HG02970 (cell line): Measurements from ENCODE around the gene MROH8.
A peak's percentile ranks its signal among the peaks of the same experiment; 100 is the strongest.

ENCODE experiments used
- ATAC-seq: cut with Tn5 transposase; IDR thresholded peaks from one replicate; pipeline ENCODE4 v1.9.1; 2021; ENCODE audit warnings: mild to moderate bottlenecking, moderate library complexity, moderate number of reproducible peaks; ENCODE audit not compliant: unreplicated experiment, low FRiP score

MROH8 gene

DNA sequence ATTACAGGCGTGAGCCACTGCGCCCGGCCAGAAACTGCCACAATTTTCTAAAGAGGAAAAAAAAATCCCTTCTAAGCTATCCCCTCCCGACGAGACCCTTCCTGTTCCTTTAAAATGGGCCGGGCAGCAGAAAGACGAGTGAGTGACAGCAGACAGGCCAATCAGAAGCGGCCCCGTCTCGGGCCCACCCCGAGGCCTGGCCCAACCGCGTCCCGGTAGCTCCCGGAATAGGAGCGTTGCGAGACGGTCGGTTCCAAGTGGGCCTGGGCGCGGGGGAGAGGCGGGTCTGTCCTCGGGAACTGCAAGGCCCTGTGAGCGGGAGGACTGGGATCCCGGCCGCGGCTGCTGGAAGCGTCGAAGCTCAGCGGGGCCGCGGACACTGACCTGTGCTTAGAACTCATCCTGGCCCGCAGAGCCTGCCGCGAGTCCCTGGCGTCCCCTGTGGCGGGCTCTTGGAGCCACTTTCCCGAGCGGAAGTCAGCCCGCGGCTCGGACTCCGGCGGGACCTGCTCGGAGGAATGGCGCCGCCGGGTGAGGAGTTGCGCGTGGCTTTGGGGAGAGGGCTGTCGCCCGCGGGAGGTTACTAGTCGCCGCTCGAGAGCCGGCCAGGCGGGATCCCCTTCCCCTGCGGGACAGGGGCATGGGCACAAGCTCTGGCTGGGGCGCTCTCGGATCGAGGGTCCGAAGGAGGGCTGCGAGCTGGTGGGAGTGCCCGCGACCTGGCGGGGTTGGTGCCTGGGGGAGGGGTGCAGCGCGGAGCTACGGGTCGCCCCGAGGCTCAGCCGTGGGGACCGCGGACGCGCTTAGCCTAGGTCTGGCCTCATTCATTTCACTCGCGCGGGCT, at the start of gene MROH8, which contains the start of gene RPN2:
MROH8 (minus strand) TSS at position 710 of the 844 bp plus-strand sequence.
RPN2 (plus strand) TSS at position 492 of the 844 bp plus-strand sequence; CDS start at position 519, 27 bp downstream.
- ATAC-seq, result peak; percentile 86

DNA sequence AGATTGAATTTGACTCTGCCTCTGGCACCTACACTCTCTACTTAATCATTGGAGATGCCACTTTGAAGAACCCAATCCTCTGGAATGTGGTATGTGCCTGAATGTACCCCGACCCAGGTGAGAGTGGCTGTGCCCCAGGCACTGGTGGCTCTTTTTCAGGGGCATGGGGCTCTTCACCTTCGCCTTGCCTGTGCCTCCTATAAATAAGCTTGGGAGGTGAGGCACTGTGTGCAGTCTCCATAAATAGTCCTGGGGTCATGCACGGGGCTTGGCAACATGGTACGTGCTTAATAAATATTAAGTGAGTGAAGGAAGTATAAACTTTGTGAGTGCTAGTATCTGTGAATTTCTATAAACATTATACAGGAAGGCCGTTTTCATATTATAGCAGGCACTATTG, 49.3 kb upstream of the MROH8 start:
- ATAC-seq, result no peak

DNA sequence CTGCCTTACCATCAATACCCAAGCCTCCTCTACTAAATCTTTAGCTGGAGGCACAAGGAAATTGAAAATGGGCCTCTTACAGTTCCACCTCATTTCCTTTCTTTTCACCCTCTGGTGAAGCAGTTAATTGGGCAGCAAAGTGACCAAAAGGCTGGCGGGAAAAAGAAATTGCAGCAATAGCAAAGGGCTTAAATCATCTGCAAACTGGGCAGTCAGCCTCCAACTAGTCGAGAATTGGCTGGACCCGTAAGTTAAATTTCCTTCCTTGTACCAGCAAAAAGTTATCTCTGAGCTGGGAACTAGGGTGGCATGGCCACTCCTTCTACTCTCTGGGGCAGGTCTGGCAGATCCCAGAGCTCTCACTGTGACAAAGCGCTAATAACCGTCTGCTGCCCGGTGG, 48.7 kb upstream of the MROH8 start:
- ATAC-seq, result no peak

GRCh38 chr20:37226889-37227288, 47.5 kb upstream of the MROH8 start:
- ATAC-seq, result no peak

- ATAC-seq, result no peak
Observed at GRCh38 chr20:37225146-37225545, 45.8 kb upstream of the MROH8 start.

DNA sequence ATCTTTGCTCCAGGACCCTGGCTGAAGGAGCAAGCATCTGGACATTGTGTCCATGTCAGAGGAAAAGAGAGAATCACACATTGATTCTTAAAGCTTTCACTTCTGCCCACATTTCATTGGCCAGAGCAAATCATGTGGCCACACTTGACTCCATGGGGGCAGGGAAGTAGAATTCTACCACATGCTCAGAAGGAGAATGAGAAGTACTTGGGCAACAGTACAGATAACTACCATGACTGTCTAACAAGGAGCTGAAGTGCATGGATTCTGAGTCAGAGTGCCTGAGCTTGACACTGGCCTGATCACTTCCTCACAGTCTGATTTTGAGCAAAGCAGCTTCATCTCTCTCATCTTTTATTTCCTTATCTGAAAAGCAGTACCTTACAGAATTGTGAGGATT, 43.7 kb upstream of the MROH8 start:
- ATAC-seq, result no peak

DNA sequence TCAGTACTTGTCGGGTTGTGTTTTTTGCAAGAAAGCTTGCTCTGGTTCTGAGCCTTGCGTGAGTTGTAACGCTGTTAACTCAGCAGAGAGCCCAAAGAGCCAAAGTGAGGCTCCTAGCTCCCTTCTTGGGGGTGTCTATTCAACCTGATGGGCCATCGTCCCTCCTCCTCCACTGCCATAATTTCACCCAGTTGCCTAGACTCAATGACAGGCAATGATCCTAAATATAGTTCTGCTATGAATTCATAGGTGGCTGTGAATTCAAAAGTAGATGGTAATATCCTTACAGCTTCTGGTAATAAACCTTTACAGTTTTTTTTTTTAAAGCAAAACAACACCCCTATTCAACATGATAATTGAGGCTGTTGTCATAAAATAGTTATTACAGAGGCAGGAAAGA, 42.7 kb upstream of the MROH8 start:
- no peak for ATAC-seq

- ATAC-seq, result no peak
Observed at GRCh38 chr20:37220731-37221130, 41.4 kb upstream of the MROH8 start.

- ATAC-seq, result no peak
Observed at GRCh38 chr20:37219751-37220668, 40.7 kb upstream of the MROH8 start.

DNA sequence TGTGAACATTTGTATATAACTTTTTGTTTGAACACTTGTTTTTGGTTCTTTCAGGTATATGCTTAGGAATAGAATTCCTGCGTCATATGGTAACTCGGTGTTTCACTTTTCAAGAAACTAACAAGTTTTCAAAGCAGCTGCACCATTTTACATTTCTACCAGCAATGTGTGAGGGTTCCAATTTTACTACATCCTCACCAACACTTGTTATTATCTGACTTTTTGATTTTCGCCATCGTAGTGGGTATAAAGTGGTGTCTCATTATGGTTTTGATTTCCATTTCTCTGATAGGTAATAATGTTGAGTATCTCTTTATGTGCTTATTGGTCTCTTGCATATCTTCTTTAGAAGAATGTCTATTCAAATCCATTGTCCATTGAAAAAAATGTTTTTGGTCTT, 39.6 kb upstream of the MROH8 start:
- ATAC-seq, result no peak

GRCh38 chr20:37218441-37218840, 39.1 kb upstream of the MROH8 start:
- no peak for ATAC-seq

DNA sequence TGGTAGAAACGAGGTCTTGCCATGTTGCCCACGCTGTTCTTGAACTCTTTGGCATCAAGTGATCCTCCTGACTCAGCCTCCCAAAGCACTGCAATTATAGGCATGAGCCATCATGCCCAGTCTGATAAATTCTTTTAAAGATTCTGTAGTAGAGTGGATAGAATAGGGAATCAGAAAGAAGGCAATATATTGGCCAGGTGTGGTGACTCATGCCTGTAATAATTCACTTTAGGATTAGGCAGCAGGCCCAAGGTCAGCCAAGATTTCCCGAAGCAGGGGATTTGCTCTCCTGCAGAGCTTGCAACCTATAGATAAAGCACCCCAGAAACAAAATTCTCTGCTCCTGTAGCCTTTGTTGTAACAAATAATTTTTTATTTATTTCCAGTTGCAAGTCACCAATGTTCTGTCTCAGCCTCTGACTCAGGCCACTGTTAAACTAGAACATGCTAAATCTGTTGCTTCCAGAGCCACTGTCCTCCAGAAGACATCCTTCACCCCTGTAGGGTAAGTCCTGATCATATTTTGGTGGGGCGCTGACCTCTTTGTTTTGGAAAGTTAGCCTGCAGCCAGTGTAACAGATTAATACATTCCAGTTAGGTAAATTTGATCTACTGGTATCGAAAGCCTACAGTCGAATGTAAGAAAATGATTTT, 30.4 kb upstream of the MROH8 start:
- no peak for ATAC-seq

DNA sequence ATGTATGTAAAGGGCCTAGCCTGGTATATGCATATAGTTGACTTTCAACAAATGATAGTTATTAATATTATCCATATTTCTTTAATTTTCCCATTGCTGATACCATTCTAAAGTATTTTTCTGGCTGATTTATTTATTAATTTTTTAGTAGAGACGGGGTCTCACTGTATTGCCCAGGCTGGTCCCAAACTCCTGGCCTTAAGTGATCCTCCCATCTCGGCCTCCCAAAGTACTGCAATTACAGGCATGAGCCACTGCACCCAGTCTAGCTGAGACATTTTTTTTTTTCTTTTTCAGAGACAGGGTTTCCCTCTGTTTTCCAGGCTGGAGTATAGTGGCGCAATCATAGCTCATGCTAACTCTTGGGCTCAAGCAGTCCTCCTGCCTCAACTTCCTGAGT, 29.8 kb upstream of the MROH8 start:
- ATAC-seq, result no peak

DNA sequence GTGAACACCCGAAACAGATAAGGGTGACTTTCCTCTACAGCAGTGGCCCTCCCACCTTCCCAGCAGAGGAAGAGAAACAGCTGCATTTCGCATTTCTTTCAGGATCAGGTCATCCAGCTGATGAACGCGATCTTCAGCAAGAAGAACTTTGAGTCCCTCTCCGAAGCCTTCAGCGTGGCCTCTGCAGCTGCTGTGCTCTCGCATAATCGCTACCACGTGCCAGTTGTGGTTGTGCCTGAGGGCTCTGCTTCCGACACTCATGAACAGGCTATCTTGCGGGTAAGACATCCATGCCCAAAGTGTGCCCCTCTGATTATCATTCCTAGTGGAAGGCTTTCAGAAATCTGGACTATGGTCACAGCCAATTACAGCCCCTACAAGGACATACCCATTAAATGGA, 27.8 kb upstream of the MROH8 start:
- no peak for ATAC-seq

DNA sequence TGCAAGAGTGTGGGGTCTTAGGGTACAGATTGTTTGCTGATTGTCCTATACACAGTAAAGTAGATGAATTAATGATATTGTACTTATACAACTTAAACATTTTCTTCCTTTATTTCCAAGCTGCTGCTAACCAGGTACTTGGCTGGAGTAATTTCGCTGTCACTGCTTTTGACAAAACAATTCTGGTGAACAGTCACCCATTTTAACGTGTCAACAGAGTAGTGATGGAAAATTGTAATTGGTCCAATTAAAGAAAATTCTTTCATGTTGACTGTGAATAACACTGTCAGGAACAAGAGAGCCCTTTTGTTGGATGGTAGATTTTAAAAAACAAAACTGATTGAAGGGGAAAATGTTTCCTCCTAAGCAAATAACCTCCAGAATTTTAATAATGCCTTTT, 26.4 kb upstream of the MROH8 start:
- ATAC-seq, result no peak

- no peak for ATAC-seq
Observed at GRCh38 chr20:37205130-37205529, 25.8 kb upstream of the MROH8 start.

DNA sequence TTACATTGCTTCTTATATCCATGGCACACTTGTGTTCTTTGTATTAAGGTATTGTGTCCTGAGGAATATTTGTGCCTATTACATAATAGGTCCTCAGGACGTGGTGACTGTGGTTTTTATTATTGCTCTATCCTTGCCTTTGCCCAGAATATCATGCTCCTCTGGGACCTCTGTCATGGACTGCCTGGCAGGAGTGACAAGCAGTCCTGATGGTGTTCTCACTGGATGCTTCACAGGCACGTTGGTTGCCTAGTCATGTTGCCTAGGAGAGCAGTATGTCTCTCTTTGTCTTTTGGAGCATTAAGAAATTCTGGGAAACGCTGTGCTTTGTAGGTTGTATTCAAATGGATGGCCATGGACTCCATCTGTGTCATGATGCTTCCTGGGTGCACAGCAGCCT, 24.7 kb upstream of the MROH8 start:
- no peak for ATAC-seq

- ATAC-seq, result no peak
Observed at GRCh38 chr20:37202267-37202943, 23.1 kb upstream of the MROH8 start.

DNA sequence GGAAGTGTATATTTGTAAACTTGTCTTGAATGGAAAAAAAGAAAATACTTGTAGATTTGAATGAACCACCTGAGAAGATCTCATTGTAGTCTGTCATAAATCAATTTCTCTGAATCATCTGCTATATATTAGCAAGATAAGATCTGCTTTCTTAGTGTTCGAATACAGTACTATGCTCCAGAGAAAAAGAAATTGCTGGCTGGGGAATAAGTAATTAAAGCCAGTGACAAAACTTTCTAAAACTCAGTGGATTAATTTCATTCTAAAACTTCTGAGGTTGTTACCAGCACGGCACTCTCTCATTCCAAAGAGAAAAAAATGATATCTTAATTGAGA, 22.4 kb upstream of the MROH8 start:
- ATAC-seq, result no peak
